Measurements from ENCODE around the gene BAMBI. TPM values are rescaled to one million over a fixed set of nuclear protein-coding genes. Genes with fewer than 3 reads are reported as not detected.
"Not testable (repeated sequence)": the region's sequence is repeated elsewhere in the genome, so short reads cannot be mapped to it uniquely, and the experiment has no call there.

The BAMBI gene
- polyA plus RNA-seq (ENCODE audit: insufficient read length), result 45.1 TPM
- long read RNA-seq, donor 1, transcript BAMBI-202 (2 exons, 1,884 nt), result minor isoform, 6 of 73 reads
- long read RNA-seq, donor 1, transcript BAMBI-201 (3 exons, 1,877 nt), result major isoform, 42 of 73 reads
- long read RNA-seq, donor 1, partial matches to known transcripts, result 25 of 73 reads
- long read RNA-seq, donor 1, other reads (novel, unspliced or antisense), result 0 of 73 reads
- long read RNA-seq, donor 2, transcript BAMBI-201 (3 exons, 1,877 nt), result major isoform, 27 of 28 reads
- long read RNA-seq, donor 2, partial matches to known transcripts, result 0 of 28 reads
- long read RNA-seq, donor 2, other reads (novel, unspliced or antisense), result 0 of 28 reads
- long read RNA-seq, donor 3, transcript BAMBI-201 (3 exons, 1,877 nt), result major isoform, 28 of 37 reads
- long read RNA-seq, donor 3, partial matches to known transcripts, result 7 of 37 reads
- long read RNA-seq, donor 3, other reads (novel, unspliced or antisense), result 0 of 37 reads
- long read RNA-seq, donor 4, partial matches to known transcripts, result 0 of 3 reads
- long read RNA-seq, donor 4, other reads (novel, unspliced or antisense), result 0 of 3 reads
- long read RNA-seq, donor 5, transcript BAMBI-201 (3 exons, 1,877 nt), result major isoform, 53 of 63 reads
- long read RNA-seq, donor 5, partial matches to known transcripts, result 6 of 63 reads
- long read RNA-seq, donor 5, other reads (novel, unspliced or antisense), result 0 of 63 reads
- long read RNA-seq, donor 6, transcript BAMBI-201 (3 exons, 1,877 nt), result major isoform, 35 of 40 reads
- long read RNA-seq, donor 6, transcript BAMBI-202 (2 exons, 1,884 nt), result minor isoform, 5 of 40 reads
- long read RNA-seq, donor 6, partial matches to known transcripts, result 0 of 40 reads
- long read RNA-seq, donor 6, other reads (novel, unspliced or antisense), result 0 of 40 reads
- long read RNA-seq, donor 7, transcript BAMBI-202 (2 exons, 1,884 nt), result minor isoform, 7 of 48 reads
- long read RNA-seq, donor 7, transcript BAMBI-201 (3 exons, 1,877 nt), result major isoform, 41 of 48 reads
- long read RNA-seq, donor 7, partial matches to known transcripts, result 0 of 48 reads
- long read RNA-seq, donor 7, other reads (novel, unspliced or antisense), result 0 of 48 reads
- long read RNA-seq, donor 8, transcript BAMBI-201 (3 exons, 1,877 nt), result major isoform, 17 of 30 reads
- long read RNA-seq, donor 8, partial matches to known transcripts, result 10 of 30 reads
- long read RNA-seq, donor 8, other reads (novel, unspliced or antisense), result 0 of 30 reads

GRCh38 chr10:28676968-28677887, at the start of gene BAMBI:
Gene BAMBI (plus strand): TSS chr10:28677521. CDS start chr10:28677898, 377 bp downstream.
- DNase-seq, result peak; percentile 94

DNA sequence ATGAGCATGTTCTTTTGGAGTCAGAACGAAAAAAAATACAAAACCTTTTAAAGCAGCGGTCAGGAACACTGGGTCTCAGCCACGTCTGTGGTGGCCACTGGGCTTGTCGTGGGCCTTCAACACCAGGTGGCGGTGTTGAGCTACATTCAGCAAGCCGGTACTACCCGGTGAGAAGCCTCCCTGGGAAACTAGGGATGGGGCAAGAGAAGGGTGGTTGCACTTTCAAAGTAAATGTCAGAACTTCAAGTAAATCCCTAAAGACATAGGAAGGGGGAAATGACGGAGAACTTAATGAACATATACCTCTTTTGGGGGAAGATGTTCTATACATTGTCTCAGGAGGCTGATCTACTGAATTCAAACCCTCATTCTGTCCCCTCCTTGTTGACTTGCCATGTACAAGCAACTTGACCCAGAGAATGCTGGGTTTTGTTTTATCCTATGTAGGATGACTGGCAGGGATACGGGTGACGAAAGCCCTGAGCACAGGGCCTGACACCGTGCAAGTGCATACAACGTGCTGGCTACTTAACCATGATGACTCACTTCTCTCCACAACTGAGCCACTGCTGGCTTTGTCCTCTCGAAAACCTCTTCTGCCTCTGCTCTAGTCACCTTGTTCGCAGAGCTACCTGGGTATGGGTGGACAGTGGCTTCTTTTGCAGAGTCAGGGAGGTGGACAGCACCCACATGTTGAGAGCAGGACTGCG, 49.0 kb upstream of the BAMBI start:
- DNase-seq, result peak; percentile 77

GRCh38 chr10:28631896-28632583, 45.3 kb upstream of the BAMBI start:
- no peak for DNase-seq

DNA sequence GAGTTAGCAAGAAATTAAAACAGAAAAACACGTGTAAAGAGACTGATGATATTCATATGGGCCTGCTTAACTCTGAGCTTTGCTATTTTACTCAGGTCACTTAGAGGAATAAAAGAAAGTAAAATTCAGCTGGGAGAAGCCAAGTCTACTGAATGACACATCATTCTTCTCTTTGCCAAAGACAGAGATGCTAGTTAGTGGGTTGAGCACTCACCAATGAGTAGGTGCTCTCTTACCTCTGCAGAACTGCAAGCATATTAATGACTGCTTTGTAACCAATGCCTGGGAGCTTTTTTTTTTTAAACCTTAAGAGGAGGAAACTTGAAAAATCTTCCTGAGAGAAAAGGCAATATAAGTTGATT, 44.8 kb upstream of the BAMBI start:
- no peak for DNase-seq

- no peak for DNase-seq
Measured at GRCh38 chr10:28633750-28634149, 43.6 kb upstream of the BAMBI start.

DNA sequence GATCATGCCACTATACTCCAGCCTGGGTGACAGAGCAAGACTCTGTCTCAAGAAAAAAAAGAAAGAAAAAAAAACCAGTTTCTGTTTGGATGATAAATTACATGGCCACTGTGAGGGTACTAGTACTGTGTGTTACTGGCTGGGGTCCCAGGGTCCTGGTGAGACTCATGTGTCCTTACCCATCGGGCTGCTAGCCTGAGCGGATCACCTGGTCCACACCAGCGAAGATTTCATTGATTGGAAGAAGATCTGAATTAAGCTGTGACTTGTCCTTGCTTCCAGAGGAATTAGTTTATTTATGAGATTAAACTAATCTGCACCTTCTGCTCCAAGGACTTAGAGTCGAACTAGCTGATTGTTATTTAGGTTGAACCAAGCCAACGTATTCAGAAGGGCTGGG, 40.0 kb upstream of the BAMBI start:
- DNase-seq, result no peak

- no peak for DNase-seq
Measured at GRCh38 chr10:28638392-28638791, 38.9 kb upstream of the BAMBI start.

DNA sequence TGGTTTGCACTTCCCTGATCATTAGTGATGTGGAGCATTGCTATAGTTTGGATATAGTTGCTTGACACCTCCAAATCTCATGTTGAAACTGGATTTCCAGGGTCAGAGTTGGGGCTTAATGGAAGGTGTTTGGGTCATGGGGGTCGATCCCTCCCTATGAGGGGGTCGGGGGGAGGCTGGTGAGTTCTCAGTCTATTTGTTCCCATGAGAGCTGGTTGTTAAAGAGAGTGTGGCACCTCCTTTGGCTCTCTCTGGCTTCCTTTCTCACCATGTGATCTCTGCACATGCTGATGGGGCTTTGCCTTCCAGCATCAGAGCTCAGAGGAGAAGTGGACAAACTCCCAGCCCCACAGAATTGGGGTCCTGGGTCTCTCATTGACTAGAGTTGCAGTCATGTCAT, 36.8 kb upstream of the BAMBI start:
- DNase-seq, result no peak

- no peak for DNase-seq
Measured at GRCh38 chr10:28644647-28645046, 32.7 kb upstream of the BAMBI start.

GRCh38 chr10:28652106-28652505, 25.2 kb upstream of the BAMBI start:
- no peak for DNase-seq

DNA sequence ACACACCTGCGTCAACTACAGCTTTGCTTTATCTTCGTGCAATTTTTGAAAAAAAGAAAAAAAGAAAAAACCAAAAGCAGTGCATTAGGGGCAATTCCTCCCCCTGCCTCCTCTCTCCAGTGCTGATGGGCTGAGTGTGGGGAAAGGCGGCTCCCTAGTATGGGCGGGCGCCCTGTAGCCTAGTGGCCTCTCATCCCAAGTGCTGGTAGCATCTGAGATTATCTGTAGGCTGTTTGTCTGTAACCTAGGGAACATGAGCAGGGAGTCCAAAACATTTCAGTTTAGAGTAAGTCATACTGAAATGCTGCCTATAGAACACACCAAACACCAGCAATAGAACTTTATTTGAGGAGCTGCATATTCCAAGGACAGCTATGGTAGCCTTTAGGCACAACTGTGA, 24.6 kb upstream of the BAMBI start:
- DNase-seq, result no peak

DNA sequence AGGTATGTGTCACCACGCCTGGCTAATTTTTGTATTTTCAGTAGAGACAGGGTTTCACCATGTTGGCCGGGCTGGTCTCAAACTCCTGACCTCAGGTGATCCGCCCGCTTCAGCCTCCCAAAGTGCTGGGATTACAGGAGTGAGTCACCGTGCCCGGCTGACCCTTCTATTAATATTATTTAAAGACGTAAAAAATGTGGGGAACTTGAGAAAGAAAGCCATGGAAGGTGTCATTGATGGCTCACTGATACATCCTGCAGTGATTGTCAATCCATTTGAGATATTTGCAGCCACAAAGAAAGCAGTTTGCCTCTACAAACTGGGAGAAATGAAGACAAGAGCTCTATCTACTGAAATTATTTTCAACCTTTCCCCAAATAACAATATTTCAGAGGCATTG, 18.5 kb upstream of the BAMBI start:
- DNase-seq, result not testable (repeated sequence)

DNA sequence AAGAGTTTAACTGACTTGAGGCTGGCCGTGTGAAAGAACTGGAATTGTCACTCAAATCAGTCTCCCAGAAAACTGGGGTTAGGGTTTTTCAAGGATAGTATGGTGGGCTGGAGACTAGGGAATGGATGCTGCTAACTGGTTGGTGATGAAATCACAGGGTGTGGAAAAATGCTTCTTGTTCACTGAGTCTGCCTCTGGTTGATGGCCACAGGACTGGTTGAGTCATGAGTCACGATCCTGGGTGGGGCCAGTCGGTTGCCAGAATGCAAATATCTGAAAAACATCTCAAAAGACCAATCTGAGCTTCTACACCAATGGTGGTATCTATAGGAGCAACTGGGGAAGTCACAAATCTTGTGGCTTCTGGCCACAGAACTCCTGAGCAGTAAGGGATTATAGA, 16.3 kb upstream of the BAMBI start:
- DNase-seq, result no peak

DNA sequence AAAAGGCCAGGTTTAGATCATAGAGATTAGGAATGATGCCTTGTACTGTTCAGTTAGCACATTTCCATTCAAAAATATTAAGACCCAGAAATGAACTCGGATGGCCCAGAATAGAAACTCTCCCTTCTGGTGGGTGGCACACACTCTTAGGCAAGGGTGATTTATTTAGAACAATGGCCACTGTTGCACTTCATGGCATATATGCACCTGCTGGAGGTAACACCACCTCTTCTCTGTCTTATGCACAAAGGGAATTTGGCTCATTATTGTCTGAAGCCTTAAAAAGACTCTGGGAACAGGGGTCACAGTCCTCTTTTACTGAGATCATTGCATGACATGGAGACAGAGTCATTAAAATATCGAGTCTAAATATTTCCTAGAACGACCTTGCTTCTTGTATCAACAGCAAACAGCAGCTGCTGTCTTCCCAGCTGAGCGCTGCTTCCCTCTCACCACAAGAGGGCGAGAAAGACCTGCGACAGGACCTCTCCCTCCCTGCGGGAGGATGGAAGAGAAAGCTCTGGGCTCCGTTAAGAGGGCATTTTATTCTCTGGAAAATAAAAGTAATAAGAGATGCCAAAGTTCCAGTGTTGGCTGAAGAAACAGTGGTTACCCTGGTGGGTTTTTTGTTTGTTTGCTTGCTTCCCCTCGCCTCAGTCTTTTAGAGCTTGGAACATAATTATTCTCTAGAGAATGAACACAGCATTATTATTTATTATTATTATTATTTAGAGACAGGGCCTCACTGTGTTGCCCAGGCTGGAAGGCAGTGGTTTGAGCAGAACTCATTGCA, 13.5 kb upstream of the BAMBI start:
- peak; percentile 87 for DNase-seq

DNA sequence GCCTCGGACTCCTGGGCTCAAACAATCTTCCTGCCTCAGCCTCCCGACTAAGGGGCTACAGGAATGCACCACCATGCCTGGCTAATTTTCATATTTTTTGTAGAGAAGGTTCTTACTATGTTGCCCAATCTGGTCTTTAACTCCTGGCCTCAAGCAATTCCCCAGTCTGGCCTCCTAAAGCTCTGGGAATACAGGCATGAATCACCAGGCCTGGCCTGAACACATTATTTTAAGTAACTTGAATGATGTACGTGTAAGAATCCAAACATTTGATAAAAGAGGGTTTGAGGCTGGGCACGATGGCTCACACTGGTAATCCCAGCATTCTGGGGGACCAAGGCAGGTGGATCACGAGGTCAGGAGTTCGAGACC, 13.0 kb upstream of the BAMBI start:
- no peak for DNase-seq

GRCh38 chr10:28666751-28667467, 10.4 kb upstream of the BAMBI start:
- no peak for DNase-seq

GRCh38 chr10:28668363-28669226, 8.7 kb upstream of the BAMBI start:
- peak; percentile 55 for DNase-seq
